GM19238 (cell line): ENCODE results near the gene PSMB1.
"Not testable (repeated sequence)": the region's sequence is repeated elsewhere in the genome, so short reads cannot be mapped to it uniquely, and the experiment has no call there.

Experiments used
- DNase-seq: peaks from one replicate; pipeline ENCODE4 v3.0.0; 2011; ENCODE audit warnings: low spot score; ENCODE audit not compliant: insufficient read length

Gene PSMB1

DNA sequence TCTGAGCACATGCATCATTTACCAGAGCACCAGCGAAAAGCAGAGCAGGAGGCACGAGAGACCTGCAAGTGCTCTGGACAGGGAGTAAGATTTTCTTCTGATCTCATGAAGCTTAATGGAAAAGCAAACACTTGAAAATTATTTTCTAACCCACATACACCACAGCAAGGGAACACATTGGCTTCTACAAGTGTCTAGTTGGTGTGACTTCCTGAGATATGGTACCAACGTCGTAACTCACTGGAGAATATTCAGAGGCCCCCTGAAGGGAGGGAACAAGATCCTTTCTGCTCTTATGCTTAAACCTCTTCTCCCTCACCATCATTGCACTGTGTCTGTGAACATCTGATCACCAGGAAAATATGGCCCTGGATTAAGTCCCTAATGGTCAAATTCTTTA is 48.6 kb downstream of the PSMB1 start:
- no peak for DNase-seq

DNA sequence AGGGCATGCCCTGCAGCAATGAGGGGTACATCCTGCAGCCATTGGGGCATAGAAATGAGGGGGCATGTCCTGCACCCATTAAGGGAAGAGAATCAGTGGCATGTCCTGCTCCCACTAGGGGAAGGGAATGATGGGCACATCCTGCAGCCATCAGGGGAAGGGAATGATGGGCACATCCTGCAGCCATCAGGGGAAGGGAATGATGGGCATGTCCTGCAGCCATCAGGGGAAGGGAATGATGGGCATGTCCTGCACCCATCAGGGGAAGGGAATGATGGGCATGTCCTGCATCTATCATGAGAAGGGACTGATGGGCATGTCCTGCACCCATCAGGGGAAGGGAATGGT is 49.7 kb downstream of the PSMB1 start:
- DNase-seq: no peak

DNA sequence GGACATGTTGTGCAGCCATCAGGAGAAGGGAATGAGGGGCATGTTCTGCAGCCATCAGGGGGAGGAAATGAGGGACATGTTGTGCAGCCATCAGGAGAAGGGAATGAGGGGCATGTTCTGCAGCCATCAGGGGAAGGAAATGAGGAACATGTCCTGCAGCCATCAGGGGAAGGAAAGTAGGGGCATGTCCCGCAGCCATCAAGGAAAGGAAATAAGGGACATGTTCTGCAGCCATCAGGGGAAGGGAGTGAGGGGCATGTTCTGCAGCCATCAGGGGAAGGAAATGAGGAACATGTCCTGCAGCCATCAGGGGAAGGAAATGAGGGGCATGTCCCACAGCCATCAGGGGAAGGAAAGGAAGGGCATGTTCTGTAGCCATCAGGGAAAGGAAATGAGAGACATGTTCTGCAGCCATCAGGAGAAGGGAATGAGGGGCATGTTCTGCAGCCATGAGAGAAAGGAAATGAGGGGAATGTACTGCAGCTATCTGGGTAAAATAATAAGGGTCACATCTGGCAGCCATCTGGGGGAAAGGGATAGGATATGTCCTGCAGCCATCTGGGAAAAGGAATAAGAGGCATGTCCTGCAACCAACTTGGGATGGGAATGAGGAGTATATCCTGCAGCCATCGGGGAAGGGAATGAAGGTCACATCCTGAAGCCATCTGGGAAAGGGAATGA is 50.2 kb downstream of the PSMB1 start:
- not testable (repeated sequence) for DNase-seq

DNA sequence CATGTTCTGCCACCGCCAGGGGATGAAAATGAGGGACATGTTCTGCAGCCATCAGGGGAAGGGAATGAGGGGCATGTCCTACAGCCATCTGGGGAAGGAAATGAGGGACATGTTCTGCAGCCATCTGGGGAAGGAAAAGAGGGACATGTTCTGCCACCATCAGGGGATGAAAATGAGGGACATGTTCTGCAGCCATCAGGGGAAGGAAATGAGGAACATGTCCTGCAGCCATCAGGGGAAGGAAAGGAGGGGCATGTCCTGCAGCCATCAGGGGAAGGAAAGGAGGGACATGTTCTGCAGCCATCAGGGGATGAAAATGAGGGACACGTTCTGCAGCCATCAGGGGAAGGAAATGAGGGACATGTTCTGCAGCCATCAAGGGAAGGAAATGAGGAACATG is 50.8 kb downstream of the PSMB1 start:
- DNase-seq: not testable (repeated sequence)

DNA sequence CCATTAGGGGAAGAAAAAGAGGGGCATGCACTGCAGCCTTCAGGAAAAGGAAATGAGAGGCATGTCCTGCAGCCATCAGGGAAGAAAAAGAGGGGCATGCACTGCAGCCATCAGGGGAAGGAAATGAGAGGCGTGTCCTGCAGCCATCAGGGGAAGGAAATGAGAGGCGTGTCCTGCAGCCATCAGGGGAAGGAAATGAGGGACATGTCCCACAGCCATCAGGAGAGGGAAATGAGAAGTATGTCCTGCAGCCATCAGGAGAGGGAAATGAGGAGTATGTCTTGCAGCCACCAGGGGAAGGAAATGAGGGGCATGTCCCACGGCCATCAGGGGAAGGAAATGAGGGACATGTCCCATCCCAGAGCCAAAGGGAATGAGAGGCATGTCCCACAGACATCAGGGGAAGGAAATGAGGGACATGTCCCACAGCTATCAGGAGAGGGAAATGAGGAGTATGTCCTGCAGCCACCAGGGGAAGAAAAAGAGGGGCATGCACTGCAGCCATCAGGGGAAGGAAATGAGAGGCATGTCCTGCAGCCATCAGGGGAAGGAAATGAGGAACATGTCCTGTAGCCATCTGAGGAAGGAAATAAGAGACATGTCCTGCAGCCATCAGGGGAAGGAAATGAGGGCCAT is 52.0 kb downstream of the PSMB1 start:
- DNase-seq: no peak

DNA sequence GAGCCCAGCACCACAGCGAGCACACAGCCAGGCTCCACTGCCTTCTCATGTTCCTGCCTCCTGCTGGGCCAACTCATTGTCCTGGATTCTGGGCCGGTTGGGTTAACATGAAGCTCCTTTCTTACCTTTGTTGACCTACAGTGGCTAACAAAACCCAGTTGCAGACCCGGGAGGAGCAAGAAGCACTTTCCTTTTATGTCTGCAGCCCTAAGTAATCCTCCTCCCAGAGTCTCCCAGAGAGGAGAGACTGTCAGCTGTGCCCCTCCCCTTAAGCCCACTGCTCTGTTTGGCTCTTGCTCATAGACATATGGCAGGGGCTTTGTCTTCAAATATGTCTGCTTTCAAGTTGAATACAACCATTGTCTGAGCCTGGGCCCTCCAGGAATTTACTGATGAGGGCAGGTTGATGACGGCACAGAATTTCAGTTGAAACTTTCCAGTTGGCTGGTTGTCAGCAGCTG is 55.2 kb downstream of the PSMB1 start:
- DNase-seq: no peak

DNA sequence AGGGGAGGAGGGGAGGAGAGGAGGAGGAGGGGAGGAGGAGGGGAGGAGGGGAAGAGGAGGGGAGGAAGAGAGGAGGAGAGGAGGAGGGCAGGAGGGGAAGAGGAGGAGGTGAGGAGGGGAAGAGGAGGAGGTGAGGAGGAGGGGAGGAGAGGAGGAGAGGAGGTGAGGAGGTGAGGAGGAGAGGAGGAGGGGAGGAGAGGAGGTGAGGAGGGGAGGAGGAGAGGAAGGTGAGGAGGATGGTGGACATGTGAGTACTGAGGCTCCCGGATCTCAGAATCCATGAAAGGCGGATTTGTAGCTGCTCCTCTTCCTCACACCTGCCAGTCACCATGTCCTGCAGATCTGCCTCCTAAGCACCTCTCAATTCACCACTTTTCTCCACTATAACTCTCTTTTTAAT is 59.8 kb downstream of the PSMB1 start:
- DNase-seq: no peak

DNA sequence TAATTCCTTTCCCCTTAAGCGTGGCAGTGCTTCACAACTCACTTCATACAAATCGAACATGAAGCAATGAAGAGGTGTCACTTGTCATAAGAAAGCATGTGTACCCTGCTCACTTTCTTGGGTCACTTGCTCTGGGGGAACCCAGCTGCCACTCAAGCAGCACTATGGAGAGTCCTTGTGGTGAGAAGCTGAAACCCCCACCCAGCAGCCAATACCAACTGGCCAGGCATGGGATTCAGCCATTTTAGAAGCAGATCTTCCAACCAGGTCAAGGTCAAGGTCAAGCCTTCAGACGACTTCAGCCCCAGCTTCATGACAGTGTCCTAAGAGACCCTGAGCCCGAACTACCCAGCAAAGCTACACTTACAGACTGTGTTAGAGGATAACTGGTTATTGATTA is 62.8 kb downstream of the PSMB1 start:
- DNase-seq: no peak

DNA sequence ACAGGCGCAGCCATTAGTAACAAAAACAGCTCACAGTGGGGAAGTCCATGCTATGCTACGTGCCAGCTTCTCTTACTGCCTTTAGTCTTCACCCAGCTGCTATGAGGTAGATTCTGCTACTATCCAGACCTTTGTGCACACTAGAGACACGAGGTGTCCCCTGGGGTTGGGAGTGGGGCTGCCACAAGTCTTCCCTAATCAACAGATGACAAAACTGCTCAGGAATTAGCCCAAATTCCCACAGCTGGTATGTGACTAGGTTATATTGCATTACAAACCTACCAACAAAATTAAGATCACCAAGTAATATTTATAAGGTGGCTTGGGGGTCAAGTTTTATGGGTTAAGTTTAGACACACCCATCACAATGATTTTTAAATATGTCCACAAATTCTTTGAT is 63.3 kb downstream of the PSMB1 start:
- no peak for DNase-seq

DNA sequence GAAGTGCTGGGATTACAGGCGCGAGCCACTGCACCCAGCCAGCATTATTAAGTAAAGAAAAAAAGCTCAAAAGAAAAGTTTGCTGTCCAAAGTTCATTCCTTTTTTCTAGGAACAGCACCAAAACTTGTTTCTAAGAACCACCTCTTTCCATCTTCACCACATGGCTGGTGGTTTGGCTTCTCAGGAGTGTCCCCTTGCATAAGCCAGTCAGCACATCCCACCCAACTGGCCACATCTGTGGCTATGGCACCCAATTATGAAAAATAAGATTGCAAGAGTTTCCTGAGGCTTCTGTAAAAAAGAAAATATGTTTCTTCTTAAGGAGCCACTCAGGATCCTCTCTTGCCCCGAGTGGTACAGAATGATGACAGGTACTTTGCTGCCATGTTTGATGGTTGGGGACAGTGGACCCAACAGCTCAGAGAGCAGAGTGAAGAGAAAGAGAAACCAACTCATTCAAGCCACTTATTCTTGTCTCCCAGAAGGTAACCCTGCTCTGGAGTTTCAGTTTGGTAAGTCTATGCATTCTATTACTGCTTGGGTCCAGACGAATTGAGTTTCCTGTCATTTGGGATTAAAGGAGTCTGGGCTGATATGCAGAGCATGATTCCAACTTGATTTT is 65.3 kb downstream of the PSMB1 start:
- no peak for DNase-seq

DNA sequence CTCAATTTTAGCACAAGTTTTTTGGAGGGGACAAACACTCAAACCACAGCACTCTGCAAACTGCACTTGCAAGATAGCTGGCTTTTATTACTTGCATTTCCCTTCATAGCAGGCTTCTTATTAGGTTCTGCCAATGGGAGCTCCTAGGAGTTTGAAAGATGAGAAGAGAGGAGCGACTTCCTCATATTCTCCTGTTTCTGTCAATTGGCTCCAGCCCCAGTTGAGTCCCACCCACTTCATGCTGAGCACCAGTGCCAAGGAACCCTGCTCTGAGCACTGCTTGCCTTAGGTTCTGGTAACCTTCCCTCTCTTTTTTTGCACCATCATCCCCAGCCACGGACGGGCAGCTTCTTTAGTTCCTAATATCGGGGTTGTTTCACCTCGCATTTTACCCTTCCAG is 67.9 kb downstream of the PSMB1 start:
- no peak for DNase-seq
